SHP77 (cell line): ENCODE measurements around the gene SLC43A3.
"Not testable (repeated sequence)": the region's sequence is repeated elsewhere in the genome, so short reads cannot be mapped to it uniquely, and the experiment has no call there.

Experiments
- DNase-seq, 2 experiments: peaks; one replicate each; lab custom pipeline; 2025; lab: John Stamatoyannopoulos, UW

SLC43A3 gene

DNA sequence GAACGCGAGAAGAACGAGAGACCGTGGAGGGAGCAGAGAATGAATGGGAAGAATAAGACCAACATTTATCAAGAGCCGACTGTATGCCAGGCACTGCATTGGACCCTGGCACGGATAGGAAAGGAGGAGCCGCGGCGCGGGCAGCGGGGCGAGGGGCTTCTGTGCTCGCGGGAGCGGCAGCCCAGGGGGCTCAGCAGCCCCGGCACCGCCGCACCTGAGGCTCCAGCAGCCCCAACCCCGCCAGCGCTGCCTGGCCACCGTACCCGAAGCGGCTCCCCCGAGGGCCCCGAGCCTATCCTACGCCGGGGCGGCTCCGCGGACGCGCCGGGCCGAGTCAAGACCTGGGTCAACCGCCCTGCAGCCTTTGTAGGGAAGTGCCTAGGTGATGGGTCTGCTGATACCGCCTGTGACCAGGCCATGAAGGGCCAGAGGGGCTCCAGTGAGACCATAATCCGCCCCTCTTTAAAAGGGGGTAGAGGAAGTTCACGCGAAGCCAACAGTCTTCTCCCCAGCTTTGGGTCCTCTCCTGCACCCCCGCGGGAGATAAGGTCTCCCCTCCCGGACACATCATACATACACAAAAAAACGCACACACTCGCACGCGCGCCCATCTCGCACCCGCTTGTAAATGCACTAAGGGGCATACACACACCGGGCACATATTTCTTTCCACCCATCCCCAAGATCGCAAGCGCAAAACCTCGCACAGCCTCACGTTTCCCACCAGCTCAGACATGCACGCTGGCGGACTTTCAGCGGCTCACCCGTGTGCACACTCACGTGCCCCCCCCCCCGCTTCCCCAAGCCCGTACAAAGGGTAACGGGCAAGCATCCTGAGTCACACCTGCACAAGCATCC, 32.5 kb upstream of the SLC43A3 start:
- DNase-seq, result no peak

DNA sequence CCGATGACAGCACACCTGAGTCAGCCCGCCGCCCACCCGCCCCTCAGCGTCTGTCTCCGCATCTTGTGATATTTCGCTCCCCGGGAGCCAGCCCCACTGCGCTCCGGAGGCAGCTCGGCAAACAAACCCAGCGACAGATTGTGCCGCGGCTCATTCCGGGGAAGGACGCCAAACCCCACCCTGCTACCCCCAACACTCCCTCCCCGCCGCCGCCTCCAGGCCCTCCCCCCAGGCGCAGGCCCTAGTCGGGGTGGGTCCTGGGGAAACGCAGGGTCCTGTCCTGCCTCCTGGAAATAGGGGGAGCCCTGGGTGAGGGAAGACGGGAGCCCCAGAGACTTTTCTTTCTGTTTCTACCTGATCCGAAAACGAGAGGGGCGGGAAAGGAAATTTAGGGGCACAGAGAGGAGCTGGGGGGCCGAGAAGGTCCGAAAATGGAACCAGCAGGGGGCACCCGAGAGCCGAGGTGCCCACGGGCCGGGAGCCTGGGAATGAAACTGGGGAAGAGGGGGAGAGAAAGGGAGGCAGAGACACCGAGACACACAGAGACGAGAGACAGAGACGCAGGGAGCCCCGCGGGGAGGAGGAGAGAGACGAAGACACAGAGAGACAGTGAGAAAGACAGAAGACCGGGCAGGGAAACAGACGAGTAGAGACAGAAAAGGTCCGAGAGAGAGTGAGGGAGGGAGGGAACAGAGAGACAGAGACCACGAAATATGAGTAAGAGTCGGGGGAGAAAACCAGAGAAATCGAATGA, 31.7 kb upstream of the SLC43A3 start:
- no peak for DNase-seq

DNA sequence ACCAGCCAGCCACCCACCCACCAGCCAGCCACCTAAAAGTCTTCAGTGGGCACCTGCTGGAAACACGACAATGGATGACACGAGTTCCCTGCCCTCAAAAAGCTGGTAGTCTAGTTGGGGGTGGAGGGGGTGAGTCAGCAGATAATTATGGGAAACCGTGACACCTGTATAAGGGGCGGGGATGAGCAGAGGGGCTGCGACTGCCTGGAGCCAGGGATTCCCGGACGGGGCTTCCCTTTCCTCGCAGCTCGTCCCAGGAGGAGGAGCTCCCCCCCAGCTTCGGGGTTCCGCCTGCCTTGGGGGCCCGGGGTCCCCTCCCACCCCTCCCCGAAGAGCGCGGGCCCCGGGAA, 31.1 kb upstream of the SLC43A3 start:
- no peak for DNase-seq

DNA sequence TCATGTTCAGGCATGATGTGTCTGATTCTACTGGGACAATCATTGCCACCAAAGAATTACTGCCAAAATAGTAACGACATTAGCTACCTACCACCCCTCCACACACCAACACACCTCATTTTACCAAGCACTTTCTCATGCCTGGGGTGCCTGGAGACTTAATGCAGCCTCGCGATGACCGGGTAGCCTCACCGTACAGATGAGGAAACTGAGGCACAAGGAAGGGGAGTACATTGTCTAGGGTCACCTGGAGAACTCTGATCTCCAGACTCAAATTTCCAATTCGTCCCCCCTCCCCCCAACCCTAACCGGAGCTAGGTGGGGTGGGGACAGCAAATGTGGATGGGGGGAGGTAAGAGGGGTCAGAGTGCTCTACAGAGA, 30.7 kb upstream of the SLC43A3 start:
- DNase-seq, result no peak

DNA sequence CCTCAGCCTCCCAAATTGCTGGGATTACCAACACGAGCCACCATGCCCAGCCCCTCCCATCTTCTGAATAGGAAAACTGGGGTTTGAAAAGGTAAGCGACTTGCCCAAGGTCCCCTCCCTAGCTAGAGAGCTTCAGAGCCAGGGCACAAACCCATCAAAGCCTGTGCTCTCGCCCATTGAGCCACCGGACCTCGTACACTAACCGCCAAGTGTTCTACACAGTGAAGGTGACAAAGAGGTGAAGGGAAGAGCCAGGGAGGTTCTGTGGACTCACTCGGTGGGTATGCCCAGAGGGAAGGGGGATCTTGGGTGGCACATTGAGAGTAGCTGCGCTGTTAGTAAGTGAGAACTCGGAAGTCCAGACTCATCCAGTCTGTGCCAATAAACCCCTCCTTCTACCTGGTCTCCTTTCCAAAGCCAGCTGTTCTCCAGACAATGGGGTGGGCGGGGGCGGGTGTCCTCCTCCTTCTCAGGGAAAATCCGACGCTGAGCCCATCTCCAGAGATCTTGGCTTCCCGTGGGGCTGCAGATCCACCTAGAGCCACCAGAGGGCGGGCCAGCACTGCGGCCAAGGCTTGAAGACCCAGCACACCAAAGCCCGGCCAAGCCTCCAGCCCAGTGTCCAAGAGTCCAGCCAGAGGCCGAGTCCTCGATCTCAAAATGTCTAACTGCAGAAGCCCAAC, 30.2 kb upstream of the SLC43A3 start:
- peak in 1 of 2 experiments; percentile 51 for DNase-seq

DNA sequence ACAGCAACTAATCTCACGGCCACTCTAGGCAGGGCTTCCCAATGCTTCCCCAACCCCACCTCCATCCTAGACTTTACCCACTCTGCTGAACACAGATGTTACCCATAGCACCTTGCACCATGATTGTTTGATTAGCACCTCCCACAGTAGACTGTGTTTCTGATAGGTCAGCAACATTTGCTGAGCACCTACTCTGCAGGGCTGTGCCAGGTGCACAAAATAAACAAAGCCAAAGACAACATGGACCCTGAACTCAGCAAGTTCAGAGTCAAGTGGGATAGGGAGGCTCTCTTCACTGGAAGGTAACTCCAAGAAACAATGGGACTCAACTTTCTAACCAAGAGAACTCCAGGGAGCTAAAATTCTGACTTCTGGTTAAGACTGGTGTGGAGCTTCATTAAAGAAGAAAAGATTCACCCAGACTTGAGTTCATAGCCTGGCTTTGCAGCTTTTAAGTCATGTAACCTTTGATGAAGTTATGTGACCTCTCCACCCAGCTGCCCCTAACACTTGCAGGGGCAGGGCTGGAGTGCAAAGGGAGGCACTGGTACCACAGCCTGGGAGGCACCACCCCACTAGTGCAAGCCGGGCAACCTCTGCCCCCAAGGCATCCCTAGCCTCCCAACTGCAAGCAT, 26.7 kb upstream of the SLC43A3 start:
- no peak for DNase-seq

DNA sequence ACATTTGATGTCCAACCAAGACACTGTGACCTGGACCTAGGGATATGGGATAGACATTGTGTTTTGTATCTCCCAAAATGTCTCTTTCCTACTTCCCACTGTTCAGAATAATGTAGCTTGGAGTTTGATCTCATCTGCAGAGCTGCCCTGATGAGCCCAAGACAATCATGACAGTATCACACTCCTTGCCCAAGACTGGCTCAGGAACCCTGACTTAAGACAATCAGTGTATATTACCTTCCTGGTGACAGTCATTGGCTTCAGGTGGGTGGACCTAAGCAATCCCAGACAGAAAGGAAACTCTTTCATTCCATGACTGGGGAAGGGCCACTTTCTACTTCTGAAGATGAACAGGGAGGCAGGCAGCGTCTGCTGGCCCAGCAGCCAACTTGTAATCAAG, 19.1 kb upstream of the SLC43A3 start:
- DNase-seq, result no peak

DNA sequence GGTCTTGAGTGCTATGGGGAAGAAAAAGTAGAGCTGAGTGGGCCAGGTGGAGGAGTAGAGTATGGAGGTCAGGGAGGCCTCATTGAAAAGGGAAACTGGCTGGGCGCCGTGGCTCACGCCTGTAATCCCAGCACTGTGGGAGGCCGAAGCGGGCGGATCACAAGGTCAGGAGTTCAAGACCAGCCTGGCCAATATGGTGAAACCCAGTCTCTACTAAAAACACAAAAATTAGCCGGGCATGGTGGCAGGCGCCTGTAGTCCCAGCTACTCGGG, 18.1 kb upstream of the SLC43A3 start:
- DNase-seq, result not testable (repeated sequence)

DNA sequence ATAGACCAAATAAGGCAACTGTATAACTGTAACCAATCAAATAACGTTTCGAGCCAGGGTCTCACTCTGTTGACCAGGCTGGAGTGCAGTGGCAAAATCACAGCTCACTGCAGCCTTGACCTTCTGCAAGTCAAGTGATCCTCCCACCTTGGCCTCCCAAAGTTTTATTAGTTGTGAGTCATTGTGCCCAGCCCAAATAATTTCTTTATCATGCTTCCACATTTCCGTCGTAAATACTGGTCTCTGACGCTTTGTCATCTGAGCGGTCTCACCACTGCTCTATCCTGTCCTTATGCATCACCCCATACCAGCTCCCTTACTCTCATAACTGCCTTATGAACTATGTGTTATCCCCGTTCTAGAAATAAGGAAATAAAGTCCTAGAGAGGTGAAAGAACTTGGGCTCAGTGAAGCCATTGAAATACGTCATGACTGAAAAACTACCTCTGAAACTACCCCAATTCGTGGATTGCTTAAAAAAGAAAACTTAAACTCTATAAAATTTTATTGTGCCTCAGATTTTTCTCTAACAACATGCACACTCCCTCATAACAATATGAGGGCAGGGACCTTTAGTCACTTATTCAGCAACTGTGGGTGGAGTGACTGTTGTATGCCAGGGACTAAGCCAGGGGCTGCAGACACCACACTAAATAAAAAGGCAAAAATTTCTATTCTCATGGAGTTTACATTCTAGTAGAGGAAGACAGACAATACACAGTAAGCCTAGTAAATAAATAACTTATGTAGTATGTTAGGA, 17.6 kb upstream of the SLC43A3 start:
- DNase-seq, result no peak

DNA sequence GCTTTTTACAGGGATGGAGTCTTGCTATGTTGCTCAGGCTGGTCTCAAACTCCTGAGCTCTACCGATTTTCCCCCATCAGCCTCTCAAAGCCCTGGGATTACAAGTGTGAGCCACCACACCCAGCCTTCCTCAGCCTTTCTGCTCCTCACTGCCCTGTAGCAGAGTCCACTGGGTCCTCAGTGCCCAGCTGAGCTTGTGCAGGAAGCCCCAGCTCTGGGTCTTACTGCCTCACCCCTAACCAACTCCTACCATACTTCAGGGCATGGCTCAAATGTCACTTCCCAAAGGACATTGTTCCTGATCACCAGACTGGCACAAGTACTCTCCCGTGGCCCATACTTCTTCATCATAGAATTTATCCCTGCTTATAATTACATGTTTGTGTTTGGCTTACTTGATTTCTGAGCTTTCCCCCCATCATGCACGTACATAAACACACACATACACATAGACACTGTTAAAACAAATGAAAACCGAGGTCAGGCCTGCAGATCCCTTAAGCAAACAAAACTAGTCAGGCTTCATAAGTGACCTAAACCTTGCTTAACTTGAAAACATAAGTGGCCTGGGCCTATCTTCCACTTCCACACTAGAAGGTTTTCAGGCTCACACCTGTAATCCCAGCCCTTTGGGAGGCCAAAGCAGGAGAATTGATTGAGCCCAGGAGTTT, 14.0 kb upstream of the SLC43A3 start:
- no peak for DNase-seq

DNA sequence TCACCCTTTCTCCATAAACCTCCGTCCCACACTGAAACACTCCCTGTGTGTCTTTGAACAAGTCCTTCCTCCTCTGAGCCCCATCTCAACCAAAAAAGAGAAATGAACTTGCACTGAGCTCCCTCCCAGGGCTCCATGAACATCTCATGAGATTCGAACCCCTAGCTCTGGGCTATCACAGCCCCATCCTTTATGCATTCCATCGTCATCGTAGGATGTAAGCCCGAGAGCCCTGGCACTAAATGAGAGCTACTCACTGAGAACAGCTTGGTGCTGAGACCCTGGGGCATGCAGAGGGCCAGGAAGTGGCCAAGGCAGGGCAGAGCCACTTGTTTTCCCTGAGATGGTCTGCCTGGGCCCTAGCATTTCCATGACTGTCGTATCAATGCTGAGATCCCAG, 12.9 kb upstream of the SLC43A3 start:
- no peak for DNase-seq

DNA sequence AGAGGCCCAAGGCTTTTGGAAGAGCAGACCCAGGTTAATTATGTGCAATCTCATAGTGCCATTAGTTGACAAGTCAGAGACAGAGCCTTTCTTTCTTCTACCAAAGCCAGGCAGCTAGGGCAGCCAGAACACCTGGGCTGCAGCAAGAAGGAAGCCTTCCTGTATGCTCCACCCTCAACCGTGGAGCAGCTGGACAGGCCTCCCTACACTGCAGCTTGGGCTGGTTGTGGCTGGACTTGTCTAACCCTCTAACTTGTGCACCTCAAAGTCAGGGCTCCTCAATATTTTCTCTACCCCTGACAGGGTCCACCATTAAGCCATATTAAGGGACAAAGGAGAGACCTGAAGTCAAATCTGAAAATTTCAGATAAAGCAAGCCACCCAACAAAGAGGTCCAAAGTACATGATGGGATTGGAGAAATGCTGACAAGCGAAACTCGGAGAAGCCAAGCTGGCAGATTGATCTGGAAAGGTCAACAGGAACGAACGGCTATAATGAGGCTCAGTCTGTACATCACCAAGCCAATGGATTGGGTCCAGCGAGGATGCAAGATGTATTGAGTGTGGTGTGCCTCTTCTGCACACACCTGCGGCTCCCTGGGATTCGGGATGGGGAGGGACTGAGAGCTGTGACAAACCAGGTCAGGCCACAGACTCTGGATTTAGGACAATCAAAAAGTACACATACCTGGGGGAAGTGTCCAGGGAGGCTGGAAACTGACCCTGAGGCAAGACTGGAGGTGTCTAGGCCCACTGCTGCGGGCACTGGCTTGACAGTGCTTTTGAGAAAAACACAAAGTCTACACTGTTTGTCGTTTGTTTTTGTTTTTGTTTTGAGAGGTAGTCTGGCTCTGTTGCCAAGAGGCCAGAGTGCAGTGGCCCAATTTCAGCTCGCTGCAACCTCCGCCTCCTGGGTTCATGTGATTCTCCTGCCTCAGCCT, 11.7 kb upstream of the SLC43A3 start:
- DNase-seq, result no peak

DNA sequence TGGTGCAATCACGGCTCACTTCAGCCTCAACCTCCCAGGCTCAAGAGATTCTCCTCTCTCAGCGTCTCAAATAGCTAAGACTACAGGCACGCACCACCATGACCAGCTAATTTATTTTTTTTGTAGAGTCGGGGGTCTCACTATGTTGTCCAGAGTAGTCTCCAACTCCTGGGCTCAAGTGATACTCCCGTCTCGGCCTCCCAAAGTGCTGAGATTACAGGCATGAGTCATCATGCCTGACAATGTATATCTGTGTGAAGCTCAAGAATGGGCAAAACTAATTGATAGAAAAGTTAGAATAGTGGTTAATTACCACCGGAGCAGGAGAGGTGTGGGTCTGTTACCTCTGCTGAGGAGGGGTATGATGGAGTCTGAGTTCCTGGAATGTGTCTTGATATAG, 9.1 kb upstream of the SLC43A3 start:
- no peak for DNase-seq

DNA sequence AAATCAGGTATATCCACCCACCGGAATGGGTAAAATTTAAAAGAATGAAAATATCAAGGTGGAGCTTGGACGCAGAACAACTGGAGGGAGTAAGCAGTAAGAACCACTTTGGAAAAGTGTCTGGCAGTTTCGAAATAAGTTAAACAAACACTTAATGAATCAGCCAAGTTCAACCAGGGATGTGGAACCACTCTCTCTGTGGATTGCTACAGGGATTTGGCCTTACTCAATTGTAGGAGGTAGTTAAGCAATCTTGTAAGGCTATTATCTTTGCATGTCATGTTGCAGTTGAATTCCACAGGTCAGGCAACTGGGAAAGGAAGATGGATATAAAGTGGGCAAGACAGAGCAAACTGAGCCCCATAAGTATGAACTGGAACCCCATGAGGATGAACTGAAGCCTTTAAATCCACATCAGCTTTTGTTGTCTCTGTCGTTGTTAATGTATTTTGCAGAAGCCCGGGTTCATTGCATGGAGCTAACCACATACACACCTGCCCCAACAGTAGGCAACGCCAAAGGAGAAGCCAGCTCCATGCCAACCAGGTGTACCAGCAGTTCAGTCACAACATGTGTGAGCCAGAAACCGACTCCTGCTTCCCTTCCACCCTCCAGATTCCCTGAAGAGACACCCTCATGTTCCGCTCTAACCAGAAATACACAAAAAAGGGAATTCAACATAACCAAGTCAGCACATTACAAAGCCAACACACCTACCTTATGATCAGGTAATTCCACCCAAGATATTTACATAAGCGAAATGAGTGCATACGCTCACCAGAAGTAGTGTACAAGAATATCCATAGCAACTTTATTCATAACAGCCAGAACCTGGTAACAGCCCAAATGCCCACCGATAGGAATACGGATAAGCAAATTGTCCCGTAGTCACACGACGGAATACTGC, 8.0 kb upstream of the SLC43A3 start:
- DNase-seq, result no peak

DNA sequence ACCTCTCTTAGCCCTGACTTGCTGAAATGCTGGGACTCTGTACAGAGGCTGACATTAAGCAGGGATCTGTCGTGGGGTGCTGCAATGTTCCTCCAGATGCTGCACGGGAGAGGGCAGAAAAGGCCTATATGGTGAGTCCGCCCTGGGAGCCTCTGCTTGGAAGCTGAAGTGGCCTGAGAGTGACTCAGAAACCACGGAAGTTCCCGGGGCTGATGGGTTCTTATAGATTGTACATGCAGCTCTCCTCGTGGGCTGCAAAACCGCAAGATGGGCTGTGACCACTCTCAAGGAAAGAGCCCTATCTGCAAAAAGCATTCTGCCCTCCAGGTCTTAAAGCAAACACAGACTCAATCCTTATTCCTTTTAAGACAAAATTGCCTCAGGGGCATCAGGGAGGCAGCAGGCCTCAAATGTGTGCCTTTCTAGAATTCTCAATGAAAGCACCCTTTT, 5.8 kb upstream of the SLC43A3 start:
- DNase-seq, result no peak

DNA sequence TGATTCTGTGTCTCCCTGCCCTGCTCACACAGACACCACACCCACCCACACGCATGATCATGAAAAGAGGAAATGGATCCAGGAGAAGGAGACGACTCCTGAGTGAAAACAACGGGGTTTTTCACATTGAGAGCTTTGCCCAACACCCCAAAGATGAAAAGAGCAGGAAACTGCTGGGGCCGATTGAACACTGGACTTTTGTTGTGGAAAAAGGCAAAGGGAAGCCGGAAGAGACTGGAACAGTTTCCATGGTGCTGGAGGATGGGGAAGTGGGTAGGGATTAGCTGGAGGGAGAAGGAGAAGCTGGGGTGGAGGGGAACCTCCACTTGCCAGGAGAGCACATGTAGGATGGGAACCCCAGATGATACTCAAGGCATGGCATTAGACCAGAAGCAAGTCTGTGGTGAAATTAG, 5.2 kb upstream of the SLC43A3 start:
- no peak for DNase-seq

DNA sequence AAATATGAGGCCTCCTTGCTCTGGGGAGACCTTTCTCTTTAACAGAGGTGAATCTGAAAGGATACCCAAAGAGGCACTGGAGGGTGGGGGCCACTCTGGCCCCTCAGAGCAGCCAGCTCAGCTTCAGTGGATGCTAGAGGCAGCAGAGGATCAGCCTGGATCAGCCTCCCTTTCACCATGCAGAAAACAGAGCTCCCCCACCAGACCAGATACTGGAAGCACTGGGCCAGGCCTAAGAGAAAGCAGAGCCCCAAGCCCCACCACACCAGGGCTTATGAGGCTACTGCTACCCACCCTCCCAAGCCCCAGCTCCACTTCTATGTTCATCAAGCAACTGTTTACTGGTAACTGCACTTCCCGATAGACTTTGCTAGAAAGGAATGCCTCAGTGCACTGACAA, 4.0 kb upstream of the SLC43A3 start:
- no peak for DNase-seq

DNA sequence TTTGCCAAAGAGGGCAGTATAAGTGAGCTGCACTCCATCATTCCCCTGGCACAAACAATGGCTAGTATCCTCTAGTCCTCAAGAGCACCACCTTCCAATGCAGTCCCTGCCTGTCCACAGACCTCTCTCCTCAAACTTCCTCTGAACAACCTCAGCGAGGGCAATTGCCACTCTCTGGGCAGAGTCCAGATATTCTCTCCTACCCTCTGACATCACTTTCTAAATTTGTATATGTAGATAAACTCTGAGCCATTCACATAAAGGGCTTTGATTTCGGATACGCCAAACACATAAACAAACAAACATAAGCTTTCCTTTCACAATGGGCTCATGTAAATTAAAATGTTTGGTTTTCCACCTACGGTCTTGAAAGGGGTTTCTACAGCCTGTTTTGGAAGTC, 3.0 kb upstream of the SLC43A3 start:
- no peak for DNase-seq

DNA sequence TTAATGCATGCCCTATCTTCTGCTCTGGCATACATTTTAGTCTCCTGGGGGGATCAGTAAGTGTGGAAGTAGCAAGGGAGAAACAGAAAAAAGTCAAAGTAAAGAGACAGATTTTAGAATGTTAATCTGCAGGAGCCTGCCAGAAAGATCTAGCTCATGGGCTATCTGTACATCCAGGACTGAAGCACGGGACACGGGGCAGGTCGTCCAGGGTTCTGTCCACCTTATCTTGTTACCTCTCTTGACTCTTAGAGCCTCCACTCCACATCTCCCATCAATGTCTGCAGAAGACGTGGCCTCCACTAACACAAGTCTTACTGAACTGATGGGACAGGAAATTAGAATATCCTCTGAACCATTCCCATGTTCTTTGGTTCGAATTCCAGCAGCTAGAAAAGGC, 1.7 kb upstream of the SLC43A3 start:
- no peak for DNase-seq
